Inferior parietal cortex (tissue), 1 donor: ENCODE results near the gene UBIAD1.

Source experiments
- DNase-seq: peaks from one replicate; pipeline ENCODE4 v3.0.0-alpha.2; 2016; ENCODE audit errors: extremely low spot score

UBIAD1 gene

DNA sequence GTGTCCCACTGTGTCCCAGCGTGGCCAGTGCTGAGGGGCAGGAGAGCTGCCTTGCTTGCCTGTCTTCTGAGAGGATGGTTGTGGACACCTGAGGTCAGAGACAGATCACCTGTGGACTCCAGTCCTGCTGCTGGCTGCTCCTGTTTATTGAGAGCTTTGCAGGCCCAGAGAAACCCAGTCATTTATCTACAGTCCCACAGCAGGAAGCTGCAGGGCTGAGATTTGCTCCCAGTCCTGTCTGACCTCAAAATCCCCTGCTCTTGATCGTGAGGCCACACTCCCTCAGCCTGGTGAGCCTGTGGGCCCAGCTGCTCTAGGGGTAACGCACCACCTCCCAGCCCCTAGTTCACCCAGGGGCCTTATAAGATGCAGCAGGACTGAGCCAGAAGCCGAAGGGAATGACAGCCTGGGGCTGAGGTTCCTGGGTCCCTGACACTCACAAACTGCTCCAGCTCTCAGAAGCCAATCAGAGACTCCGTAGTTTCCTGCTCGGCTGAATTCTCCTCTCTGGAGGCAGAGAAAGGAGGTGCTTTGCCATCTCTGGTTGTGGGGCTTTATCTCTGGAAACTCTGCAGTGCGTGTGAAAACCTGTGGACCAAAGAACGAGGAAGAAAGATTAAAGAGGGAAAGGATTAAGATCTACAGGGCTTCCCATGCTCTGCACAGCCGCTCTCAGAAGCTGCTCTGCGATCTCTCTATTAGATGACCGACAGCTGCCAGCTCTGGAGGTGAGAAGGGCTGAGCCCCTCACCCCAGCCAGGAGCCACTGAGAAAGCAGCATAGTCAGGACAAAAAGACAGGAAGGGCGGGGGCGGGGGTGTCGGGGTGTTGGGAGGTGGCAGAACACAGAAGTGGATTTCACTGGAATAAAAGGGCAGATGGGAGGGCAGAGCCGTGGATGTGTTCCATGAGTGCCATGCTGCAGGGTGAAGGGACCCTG is 39.1 kb downstream of the UBIAD1 start:
- no peak for DNase-seq

DNA sequence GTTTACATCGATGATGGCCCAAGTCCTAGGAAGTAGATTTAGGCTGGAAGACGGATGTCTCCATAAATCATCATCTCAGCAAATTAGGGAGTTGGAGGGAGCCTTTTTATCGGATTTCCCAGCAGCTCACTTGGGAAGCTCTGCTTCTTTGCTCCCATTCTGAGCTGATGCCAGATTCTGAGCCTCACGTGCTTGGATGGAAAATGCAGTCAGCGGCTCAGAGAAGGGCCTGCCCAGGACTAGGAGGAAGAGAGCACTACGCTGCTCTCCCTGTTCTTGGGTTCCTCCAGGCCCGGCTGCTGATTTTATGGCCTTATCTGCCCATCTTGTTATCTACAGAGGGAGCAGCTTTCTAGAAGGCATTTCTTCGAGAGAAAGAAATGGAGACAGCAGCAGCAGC is 42.0 kb downstream of the UBIAD1 start:
- DNase-seq: no peak

GRCh38 chr1:11316701-11317100 is 43.7 kb downstream of the UBIAD1 start:
- DNase-seq: no peak

DNA sequence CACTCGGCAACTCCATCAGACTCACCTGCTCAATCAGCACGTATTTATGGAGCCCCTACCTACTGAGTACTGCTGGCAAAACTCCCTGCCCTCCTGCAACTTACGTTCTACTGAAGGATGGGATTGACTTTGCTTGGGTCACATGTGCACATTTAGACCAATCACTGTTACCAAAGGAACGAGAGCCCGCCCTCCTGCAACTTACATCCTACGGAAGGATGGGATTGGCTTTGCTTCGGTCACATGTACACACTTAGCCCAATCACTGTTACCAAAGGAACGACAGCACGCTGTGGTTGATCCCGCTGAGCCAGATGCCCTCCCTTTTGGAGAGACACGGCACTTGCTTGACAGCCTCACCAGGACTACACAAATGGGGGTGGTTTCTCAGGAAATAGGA is 46.0 kb downstream of the UBIAD1 start:
- no peak for DNase-seq

GRCh38 chr1:11320153-11320936 is 47.3 kb downstream of the UBIAD1 start:
- DNase-seq: no peak

GRCh38 chr1:11321656-11322491 is 48.9 kb downstream of the UBIAD1 start:
- DNase-seq: no peak

- no peak for DNase-seq
These were observed 51.7 kb downstream of the UBIAD1 start for GRCh38 chr1:11324567-11325165.

GRCh38 chr1:11326070-11326469 is 53.1 kb downstream of the UBIAD1 start:
- DNase-seq: no peak

DNA sequence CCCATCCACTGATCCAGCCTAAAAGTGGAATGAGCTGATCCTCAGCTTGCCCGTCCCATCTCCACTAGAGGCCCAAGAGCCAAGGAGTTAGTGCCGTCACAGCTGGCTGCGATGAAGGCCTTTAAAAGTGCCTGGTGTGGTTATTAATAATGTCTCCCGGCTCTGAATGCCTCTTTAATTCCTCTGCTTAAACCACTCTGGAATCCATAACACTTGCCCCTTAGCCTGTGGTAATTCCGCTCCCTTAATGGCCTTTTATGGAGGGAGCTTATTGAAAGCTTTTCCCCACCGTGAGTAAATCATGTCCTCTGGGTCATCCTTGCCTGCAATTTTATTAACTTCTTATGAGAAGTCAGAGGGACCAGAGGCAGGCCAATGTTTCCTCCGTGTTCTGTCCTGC is 55.4 kb downstream of the UBIAD1 start:
- DNase-seq: no peak

- no peak for DNase-seq
These were observed 57.4 kb downstream of the UBIAD1 start for GRCh38 chr1:11330411-11330810.

DNA sequence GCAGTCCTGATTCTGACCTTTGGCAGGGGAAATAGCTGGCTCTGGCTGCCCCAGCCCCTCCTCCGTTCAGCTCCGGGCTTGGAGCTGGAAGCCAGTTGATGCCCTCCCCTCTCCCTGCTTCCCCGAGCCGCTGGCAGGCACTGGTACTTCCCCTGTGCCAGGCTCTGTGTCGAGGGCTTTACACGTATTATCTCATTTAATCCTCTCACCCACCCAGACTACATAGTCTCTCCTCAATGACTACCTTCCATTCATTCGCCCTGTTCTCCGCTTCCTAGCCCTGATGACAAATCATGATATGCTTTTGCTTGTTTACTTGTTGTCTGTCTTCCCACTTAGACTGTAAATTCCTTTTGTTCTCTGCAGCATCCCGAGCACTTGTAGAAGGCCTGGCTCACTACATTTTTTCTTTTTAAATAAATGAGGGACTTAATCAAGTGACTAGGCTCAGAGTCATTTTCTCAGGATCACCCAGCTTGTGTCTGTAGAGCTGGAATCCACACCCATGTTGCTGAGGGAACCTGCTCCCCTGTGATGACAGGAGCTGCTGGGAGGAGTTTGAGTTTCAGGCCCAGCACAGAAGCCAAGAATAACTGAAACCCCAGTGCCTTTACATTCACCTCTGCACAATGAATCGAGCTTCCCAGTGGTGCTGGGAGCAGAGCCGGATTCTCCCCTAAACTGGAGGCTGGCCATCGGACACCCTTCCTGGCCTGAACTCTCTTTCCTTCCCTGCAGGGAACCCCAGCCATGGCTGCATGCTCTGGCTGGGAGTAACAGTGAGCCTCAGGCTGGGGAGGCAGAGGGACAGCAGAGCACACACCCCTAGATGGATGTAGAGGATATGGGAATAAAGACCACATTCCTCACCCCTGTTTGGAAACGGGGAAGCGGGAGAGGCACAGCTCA is 58.3 kb downstream of the UBIAD1 start:
- no peak for DNase-seq

- DNase-seq: no peak
These were observed 59.0 kb downstream of the UBIAD1 start for GRCh38 chr1:11331945-11332546.

- DNase-seq: no peak
These were observed 60.6 kb downstream of the UBIAD1 start for GRCh38 chr1:11333631-11334030.

DNA sequence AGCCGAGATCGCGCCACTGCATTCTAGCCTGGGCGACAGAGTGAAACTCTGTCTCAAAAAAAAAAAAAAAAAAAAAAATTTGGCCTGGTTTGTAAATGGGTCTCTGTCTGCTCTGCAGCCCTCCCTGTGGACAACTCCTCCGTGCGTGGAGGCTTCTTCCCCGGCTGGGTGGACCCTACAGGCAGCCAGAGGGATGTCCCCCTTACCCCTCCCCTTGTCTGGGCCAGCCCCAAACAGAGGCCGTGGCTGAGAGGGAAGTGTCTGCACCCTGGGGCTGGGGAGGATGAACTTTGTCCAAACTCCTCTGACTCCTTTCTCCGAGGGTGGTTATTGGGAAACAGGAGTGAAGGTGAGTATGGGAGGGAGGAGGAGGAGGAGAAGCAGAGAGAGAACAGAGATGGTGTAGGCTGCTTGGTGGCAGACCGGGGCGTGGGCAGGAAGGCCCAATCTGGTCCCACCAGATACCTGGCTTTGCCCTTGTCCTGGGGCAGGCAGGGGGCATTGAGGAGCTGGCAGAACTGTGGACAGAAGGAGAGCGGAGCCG is 61.3 kb downstream of the UBIAD1 start:
- no peak for DNase-seq

DNA sequence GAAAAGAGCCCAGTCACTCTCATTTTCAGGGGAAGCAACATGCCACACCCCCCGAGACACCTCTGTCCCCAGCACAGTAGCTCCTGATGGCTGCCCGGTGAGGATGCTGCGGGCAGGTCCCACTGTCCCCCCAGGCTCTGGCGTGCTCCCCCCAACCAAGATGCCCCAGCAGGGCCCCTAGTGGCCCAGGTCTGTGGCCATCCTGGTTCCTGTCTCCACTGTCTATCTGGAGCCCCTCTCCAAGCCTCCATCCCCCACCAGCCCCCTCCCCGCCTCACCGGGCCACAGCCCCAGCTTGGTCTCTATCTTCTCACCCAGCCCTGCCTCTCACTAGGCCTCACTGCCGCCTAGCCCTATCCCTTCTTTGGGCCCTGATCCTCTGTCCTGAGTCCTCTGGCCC is 61.8 kb downstream of the UBIAD1 start:
- no peak for DNase-seq

- no peak for DNase-seq
These were observed 62.5 kb downstream of the UBIAD1 start for GRCh38 chr1:11335417-11336056.

- no peak for DNase-seq
These were observed 64.6 kb downstream of the UBIAD1 start for GRCh38 chr1:11337580-11338073.
